Right lobe of liver (tissue), 4 donors: ENCODE measurements around the gene ADH1C.
"Not testable (repeated sequence)": the region's sequence is repeated elsewhere in the genome, so short reads cannot be mapped to it uniquely, and the experiment has no call there.

Source experiments
- CTCF ChIP-seq, 4 donors: fragments of 200-600 bp in 3 of 4; fragments of 450-650 bp in 1 of 4; IDR thresholded peaks; one replicate each; pipeline versions ENCODE4 v1.5.1 to v1.8.0; 2016 to 2022; ENCODE audit warnings: antibody characterized with exemption in 4 of 4, mild to moderate bottlenecking in 2 of 4
- POLR2A ChIP-seq: fragments of 450-650 bp; IDR thresholded peaks from one replicate; pipeline ENCODE4 v1.6.1; 2017; ENCODE audit warnings: antibody characterized with exemption, mild to moderate bottlenecking
- donor health status: DM: no; HTN: no; CAD: no.
- donor health status: DM: no; HTN: no; CAD: no.
- donor health status: DM: no; HTN: yes; CAD: no.

GRCh38 chr4:99342624-99343023, 9.9 kb downstream of the ADH1C start:
- not testable (repeated sequence) for TF ChIP-seq POLR2A; CTCF (IDR thresholded peaks at IDR 0.05)
